Measurements from ENCODE around the gene SSBP2.
A peak's percentile ranks its signal among the peaks of the same experiment; 100 is the strongest.

Gene SSBP2

DNA sequence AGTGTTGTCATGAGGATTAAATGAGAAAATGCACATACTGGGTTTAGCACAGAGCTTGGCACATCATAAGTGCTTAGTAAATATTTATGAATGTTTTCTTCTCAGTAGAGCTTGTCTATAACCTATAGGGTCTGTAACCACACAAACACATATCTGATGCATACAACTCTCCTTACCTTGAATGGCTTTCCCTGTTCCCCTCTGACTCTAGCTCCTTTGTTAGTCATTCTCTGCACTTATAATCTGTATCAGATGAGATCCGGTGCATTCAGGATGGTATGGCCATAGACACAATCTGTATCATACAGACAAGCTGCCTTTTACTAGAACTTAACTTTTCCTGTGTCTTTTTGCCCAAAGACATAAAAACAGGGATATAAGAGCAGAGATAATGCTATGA, 11.1 kb upstream of the SSBP2 start:
- Histone ChIP-seq H3K4me3 (no peak overlapping the region), H3K27ac (no peak overlapping the region)
- DNase-seq (ENCODE audit: low spot score), result no peak
- TF ChIP-seq, protein P1, sequence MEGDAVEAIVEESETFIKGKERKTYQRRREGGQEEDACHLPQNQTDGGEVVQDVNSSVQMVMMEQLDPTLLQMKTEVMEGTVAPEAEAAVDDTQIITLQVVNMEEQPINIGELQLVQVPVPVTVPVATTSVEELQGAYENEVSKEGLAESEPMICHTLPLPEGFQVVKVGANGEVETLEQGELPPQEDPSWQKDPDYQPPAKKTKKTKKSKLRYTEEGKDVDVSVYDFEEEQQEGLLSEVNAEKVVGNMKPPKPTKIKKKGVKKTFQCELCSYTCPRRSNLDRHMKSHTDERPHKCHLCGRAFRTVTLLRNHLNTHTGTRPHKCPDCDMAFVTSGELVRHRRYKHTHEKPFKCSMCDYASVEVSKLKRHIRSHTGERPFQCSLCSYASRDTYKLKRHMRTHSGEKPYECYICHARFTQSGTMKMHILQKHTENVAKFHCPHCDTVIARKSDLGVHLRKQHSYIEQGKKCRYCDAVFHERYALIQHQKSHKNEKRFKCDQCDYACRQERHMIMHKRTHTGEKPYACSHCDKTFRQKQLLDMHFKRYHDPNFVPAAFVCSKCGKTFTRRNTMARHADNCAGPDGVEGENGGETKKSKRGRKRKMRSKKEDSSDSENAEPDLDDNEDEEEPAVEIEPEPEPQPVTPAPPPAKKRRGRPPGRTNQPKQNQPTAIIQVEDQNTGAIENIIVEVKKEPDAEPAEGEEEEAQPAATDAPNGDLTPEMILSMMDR (IDR thresholded peaks at IDR 0.05), result no peak

DNA sequence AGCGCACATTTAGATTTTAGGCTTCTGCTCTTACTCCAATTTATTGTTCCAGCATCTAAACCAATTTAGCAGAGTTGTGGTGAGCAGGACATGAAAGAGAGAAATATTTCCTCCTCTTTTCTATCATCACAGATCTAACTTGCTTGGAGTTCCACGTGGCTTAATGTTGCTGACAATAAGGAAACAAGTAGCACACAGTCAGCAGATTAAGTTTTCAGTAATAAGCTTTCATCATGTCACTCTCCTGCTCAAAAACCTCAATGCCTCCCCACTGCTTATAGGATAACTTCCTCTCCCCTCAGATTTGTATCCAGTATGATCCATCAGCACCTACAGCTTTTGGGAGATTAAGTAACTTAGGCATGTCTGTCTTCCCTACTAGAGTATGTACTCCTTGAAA, 10.4 kb upstream of the SSBP2 start:
- no peak for DNase-seq (ENCODE audit: low spot score)
- H3K27ac ChIP-seq, result peak overlapping the region in 1 of 2 donors; percentile 17
- no peak overlapping the region for H3K4me3 ChIP-seq
- TF ChIP-seq, protein P1 (IDR thresholded peaks at IDR 0.05), result no peak

DNA sequence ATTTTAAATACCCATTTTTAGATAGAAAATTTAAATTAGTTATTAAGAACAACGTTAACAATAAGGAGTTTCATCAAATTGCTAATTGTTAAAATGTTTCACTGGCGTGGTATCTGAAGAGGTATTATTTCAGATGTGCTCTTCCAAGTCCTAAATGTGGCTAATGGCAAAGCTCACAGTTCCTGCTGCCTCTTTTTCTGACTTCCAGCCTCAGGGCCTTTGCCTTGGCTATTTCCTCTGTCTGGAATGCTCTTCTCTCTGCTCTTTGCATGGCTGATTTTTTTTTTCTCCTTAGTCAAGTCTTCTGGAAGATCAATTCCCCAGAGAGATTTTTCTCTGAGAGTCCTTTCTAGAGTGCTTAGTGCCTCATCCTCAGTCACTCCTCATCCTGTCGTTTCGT, 9.6 kb upstream of the SSBP2 start:
- Histone ChIP-seq H3K27ac (peak overlapping the region in 1 of 2 donors; percentile 17), H3K4me3 (no peak overlapping the region)
- TF ChIP-seq, protein P1 (IDR thresholded peaks at IDR 0.05), result no peak
- DNase-seq (ENCODE audit: low spot score), result no peak

DNA sequence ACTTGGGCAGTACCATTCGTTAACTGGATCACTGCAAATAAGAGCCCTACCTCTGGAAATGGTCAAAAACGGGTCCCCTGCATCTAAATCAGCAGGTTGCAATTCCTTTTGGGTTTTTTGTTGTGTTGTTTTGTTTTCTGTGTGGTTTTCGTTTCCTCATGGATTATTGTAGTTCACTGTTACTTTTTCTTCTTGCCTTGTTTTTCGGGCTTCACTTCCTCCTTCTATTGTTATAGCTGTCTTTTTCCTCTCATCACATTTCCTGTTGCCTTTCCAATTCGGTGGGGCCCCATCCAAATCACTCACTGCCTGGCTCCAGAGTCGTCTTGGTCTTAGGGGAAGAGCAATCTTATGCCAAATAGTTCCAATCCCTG, 8.7 kb upstream of the SSBP2 start:
- H3K4me3 ChIP-seq, result no peak overlapping the region
- no peak overlapping the region for H3K27ac ChIP-seq
- TF ChIP-seq, protein P1 (IDR thresholded peaks at IDR 0.05), result no peak
- no peak for DNase-seq (ENCODE audit: low spot score)

DNA sequence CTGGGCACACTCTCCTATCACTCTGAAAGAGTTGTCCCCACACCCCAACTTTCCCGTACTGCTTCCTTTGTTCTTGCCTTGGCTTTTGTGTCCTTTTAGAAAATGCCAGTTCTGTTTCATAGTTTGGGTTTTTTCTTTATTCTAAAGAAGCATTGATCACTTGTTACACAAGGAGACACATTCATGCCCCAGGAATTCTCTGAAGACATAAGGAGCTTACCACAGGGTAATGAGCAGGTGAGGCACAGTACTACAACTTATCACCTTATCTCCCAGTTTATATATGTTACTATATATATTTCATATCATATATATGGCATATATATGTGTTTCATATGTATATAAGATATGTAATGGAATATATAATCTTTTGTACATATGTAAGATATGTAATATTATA, 6.5 kb upstream of the SSBP2 start:
- TF ChIP-seq, protein P1 (IDR thresholded peaks at IDR 0.05), result no peak
- Histone ChIP-seq H3K27ac (no peak overlapping the region), H3K4me3 (no peak overlapping the region)
- DNase-seq (ENCODE audit: low spot score), result no peak

DNA sequence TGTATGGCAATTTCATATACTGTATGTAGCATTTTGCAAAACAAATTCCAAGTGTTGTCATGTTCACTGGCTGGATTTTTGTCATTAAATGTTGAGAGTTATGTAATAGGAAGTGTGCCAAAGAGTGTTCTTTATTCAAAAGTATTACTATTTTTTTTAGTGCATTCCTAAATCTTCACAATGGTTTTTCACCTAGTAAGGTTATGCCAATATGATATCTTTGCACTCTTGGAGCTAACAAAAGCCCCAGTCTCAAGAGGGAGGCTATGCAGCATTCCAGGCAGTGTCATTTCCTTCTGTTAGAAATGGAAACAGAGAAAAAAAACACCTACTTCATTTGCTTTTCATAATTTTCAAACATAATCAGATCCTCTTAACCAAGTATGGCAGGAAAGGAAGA, 5.1 kb upstream of the SSBP2 start:
- TF ChIP-seq, protein P1 (IDR thresholded peaks at IDR 0.05), result no peak
- H3K27ac ChIP-seq, result peak overlapping the region; percentile 68 to 88
- DNase-seq (ENCODE audit: low spot score), result no peak

DNA sequence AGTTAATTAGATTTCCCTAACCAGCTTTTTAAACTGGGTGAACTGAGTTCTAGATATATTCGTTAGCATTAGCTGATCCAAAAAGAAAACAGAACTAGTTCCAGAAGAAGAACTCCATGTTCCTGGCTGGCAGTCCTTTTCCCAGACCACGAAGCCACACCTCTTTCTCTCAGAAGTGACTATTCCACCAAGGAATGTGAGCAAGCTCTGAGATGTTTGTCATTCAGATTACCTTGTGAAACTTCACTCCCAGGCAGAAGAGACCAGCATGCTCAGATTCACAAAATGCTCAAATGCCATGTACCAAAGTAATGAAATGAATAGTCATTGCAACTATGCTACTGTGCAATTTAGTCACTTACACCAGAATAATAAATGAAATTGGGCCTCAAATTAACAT, 4.4 kb upstream of the SSBP2 start:
- peak; percentile 80 for DNase-seq (ENCODE audit: low spot score)
- TF ChIP-seq, protein P1 (IDR thresholded peaks at IDR 0.05), result no peak
- Histone ChIP-seq H3K27ac (peak overlapping the region; percentile 68 to 88), H3K4me3 (no peak overlapping the region)

More for the DNA sequence above, 5.1 kb upstream of the SSBP2 start:
- H3K4me3 ChIP-seq, result no peak overlapping the region

All from coronary artery (tissue), 2 donors.